HG03097 (cell line): ENCODE results near the gene PRSS33.
A peak's percentile ranks its signal among the peaks of the same experiment; 100 is the strongest.

Source experiments
- ATAC-seq: cut with Tn5 transposase; IDR thresholded peaks from one replicate; pipeline ENCODE4 v1.9.1; 2021; ENCODE audit not compliant: unreplicated experiment, low FRiP score

The PRSS33 gene

DNA sequence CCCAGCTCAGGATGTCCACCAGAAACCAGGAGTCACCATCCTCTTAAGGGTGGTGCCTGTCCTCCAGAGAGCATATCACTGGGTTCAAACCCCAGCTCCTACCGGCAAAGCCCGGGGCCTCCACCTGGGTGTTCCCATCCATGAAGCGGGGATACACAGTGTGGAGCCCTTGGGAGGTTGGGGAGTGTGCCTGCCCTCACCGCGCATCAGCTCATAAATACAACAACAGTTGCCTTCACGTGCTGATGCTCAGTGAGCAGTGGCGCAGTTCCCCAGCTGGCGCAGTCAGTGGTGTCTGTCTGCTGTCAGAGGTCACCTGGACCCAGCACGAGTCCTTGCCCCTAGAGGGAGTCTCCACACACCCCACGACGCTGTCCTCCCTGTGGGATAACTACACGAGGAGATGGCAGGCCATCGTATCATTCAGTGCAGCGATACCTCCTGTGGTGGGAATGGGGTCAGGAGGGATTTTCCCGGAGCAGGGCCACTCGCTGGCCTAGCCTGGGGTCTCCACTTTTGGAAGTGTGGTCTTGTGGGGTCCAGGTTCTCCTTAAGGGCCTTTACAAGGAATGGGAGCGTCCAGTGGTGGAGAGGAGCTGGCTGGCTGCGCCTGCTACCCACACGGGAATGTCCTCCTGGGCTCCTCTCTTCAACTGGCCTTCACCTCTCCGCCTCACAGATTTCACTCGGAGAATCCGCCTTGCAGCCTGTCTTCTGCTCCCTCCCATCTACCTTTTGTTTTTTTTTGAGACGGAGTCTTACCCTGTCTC lies 8.0 kb downstream of the PRSS33 start:
- ATAC-seq, result no peak

DNA sequence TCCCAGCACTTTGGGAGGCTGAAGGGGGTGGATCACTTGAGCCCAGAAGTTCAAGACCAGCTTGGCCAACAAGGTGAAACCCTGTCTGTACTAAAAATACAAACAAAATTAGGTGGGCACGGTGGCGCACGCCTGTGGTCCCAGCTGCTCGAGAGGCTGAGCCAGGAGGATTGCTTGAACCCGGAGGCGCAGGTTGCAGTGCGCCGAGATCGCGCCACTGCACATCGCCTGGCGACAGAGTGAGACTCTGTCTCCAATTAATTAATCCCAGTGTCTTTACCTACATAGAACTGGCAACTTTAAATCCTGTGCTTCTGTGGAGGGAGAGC lies 8.8 kb downstream of the PRSS33 start:
- ATAC-seq, result no peak

DNA sequence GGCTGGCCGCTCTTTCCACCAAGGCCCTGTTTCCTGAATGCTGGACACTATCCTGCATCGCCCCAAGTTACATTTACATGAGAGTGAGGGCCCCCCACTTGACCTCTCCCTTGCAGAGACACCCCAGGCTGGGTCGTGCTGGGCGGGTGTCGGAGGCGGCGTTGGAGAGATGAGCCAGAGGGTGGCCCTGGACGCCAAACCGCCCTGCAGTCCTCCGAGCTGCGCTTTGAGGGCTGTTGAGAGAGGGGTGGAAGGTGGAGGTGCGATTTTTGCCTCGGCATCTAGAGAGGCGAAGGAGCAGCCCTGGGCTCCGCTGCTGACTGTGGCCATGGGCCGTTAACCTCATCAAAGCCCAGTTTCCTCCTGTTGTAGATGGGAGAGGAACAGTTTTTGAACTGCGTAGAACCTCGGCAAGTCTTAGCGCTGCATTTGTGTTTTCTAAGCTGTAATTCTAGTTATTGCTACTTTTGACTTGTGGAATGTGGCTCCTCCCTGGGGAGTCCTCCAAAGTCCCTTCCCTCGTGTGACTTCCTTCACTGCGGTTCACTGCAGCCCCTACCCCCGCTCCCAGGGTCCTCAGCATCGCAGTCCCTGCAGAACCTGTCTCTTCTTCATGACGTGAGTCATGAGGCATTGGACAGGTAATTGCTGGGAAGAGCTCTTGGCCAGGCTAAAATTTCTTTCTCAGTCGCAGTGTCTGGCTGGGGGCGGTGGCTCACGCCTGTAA lies 9.3 kb downstream of the PRSS33 start:
- no peak for ATAC-seq

DNA sequence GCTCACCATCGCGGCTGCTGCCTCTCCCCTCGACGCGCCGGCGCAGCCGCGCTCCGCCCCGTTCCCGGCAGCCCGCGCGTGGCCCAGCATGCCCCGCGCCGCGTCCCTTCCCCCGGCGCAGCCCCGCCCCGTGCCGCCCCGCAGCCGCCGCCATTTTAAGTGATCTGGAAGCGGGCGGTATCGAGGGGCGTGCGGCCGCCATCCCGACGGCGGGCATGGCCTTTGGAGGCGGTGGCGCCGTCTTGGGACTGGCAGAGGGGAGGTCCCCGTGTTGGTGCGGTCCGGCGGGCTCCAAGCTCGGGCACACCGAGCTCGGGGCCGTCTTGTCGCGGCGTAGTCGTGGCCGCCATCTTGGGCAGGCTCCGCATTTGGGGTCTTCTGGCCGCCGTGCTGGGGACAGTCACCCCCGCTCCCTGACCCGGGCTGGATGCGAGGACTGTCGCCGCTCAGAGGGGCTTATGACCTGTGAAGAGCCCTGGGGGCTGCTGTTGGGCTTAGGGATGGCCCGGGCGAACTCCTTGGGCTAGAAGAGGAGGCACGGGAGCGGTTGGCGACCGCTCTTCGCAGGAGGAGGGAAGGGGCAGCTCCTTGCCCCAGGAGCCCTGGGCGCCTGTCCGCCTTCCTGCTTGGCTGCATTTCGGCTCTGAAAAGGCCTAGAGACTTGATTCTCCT lies 10.0 kb downstream of the PRSS33 start, which contains the start of gene ELOB:
TSS of gene ELOB (minus strand) at position 50 of the 672 bp plus-strand sequence. CDS start at position 9, 41 bp downstream.
- ATAC-seq, result peak; percentile 72

DNA sequence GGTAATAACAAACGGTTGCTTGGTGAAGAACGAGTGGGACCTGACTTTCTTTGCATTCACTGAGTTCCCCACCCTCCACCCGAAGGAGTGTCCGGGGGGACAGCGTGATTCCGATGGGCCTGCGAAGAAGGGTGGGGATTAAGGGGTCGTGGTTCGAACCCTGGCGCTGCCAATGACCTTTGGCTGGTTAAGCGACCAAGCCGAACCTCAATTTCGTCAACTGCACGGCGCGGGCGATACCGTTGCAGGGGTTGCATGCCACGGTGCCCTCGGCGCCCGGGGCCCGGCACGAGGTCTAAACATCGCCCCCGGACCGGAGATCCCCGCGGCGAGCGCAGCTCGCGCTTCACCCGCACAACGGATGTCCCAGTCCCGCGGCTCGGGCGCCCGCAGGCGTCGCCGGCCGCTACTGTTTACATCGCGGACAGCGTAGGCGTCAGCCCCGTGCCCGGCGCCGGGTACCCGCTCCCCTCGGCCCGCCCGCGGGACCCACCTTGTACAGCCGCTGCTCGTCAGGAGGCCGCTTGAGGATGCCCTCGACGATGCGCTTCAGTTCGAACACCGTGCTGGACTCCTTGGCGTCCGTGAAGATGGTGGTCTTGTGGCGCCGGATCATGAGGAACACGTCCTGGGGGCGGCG lies 10.7 kb downstream of the PRSS33 start:
- ATAC-seq, result peak; percentile 32

DNA sequence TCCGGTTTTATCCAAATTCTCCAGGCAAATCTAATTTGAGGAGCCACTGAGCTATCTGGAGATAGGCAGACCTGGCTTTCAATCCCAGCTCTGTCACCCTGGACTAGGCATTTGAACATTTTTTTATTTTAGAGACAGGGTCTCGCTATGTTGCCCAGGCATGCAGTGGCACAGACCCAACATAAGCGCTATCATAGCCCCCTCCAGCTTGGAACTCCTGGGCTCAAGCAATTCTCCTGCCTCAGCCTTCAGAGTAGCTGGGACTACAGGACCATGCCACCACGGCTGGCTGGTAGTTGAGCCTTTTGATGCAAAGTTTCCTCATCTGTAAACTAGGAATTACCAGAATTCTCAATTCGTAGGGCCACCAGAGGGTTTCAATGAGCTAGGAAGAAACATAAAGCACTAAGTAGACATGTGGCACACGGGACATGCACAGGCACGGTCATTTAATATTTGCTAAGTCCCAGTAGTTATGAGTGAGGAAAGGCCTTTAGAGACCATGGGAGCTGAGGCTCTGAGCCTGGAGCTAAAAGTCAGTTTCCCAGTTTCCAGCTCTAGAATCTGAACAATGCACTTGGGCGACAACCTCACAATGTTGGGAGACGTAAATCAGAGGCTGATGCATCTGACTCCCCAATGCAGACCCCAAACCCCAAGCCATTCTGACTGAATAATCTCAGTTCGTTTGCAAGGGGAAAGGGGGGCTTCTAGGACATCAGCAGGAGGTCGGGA lies 11.4 kb downstream of the PRSS33 start:
- ATAC-seq, result no peak

DNA sequence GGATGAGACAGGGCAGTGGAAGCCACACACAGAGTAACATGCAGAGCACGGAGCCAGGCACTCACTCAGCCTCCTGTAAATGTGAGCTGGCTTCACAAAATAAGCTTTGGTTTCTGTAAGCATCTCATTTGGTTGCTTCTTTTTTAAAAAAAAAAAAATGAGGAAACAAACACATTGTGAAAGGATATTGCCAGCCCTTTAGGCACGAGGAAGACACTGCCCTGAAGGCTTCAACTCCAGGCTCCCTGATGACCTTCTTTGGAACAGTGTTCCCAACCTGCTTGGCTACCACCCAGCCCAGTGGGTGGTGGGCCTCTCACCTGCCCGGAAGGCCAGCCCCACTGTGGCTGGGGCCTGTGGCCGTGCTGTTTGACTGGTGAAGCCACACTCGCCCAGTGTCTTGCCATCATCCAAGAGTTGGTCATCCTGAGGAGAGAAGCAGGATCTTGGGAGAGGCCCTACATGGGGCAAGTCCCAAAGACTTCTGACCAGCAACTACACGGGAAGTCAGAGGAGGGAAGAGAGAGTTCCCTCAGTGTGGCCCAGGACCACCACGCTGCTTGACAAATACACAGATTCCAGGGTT lies 12.1 kb downstream of the PRSS33 start:
- no peak for ATAC-seq

DNA sequence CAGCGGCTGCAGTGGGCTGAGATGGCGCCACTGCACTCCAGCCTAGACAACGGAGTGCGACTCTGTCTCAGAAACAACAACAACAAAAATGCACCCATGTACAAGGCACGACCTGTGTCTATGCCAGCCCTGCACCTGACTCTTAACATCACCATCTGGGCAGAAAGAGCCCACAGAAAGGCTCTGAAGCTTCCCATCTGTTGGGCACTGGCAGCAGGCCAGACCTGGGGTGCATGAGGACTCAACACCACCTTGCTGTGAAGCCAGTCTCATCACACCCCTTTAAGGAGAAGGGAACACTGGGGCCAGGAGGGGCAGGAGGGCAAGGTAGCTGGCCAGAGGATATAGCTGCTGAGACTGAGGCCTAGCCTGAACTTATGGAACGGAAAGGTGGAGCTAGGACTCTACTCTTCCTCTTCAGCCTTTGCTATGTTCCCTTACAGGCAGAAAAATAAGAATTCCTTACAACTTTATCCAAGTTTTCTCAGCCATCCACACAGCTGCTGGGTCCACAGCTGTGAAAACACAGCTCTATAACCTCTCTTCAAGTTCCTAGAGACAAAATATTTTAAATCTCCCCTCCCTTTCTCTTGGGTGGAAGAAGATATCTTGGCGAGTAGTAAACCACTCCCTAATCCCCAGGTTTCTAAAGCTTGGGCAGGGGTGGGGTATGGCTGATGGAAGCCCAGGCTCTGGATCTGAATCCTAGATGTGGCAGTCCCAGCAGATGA lies 13.0 kb downstream of the PRSS33 start:
- ATAC-seq, result no peak

DNA sequence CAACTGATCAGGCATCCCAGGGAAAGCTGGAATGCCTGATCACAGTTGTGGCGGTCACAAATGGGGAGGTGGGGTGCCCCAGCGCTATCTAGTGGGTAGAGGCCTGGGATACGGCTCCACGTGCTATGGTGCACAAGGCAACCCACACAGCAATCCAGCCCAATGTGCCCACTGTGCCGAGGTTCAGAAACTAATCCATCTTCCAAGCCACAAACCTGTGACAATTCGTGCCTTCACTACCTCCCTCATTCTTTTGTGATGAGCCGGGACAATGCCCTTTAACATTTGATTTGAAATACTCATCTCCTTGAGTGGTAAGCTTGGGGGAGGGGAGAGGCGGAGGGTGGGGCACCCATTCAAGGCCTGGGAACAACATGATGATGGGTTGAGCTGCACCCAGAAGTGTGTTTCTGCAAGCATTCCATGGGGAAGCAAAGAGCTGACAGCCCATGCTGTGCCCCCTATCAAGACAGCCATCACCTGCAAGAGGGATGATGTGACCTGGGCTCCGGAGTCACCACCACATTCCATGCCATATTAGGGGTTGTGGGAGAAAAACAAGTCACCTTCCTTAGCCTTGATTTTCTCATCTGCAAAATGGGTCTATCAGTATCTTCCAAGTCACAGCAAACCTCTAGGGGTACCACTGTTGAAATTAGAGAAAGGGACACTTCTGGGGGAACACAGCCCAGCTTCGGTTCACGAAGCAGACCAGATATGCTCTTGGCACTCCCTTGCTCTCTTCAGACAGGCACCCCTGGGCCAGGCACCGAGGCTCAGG lies 14.0 kb downstream of the PRSS33 start:
- ATAC-seq, result no peak

DNA sequence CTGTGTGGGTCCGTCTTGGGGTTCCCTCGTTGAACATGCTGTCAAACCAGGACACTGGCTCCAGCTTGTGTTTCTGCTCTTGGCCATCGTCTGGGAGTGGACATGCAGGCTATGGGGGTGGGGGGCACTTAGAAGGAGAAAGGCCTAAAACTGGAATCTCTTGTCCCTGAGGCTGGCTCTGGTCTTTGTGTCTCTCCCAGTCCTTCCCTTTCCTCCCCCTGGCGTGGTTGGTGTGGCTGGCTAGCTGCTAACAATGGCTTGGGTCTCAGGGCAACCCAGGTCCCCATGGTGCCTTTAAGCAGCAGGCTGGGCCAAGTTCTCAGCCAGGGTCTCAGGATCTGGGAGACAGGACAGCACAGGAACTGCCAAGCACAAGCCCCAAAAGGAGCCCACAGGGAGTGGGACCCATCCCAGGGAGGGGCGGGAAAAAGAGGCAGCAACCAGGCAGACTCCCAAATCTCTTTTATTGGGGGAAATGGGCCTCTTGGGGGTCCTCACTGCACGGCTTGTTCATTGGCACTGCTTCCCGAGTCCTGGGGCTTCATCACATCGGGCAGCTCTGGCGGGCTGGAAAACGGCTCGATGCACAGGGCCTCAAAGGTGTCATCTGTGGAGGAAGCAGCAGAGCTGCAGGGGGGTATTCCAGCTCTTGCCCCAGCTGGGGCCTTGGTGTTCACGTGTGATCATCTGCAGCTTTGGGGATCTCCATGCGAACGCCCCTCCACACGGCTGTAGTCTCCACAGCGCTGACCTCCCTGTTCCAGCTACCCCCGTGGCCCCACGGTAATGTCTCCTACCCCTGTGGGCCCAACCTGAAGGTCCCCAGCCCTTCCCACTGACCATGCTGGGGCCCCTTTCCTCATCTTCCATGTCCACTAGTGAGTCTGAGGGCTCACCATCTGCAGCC lies 15.6 kb downstream of the PRSS33 start:
- ATAC-seq, result no peak

DNA sequence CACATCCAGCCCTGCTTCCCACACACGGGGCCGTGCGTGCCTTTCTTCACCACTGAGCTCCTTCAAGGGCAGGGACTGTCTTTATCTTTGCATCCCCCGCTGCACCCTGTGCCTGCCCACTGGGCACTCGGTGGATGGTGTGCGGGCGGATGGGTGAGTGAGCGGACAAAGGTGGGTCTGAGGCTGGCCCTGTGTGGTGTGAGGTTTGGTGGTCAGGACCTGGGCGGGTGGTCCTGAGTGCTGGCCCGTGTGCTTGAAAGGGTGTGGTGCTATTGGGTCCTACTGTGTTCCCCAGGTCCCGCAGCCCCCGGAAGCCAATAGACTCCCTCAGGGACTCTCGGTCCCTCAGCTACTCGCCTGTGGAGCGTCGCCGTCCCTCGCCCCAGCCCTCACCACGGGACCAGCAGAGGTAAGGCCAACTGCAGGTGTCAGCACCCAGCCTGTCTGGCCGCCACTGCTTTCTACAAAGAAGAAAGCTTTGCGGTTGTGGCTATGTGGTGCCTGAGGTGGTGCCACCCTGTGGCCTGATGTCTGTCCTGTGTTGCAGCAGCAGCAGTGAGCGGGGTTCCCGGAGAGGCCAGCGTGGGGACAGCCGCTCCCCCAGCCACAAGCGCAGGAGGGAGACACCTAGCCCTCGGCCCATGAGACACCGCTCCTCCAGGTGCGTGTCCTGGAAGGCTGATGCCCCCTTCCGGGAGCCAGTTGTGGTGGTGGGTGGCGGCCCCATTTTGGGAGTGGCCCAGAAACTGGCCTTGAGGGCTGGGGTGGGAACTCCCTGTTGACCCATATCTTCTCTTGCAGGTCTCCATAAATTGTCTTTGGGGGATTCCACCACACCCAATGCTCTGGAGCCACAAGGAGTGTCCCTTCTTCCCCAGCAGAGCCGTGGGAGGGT lies 17.1 kb downstream of the PRSS33 start:
- no peak for ATAC-seq

DNA sequence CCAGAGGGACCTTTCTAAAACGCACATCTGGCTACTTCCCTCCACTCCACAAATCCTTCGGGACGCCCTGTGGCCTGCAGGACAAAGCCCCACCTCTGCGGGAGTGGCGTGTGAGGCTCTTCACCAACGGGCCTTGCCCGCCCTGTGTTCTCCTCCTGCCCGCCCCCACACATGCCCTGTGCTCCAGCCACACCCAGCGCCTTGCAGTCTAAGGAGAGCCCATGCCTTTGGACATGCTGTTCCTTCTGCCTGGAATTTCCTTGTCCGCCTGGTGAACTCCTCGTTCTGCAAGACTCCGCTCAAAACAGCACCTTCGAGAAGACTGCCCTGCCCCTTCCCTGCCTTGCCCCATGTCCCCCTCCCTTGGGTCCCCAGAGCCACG lies 17.7 kb downstream of the PRSS33 start:
- ATAC-seq, result no peak

DNA sequence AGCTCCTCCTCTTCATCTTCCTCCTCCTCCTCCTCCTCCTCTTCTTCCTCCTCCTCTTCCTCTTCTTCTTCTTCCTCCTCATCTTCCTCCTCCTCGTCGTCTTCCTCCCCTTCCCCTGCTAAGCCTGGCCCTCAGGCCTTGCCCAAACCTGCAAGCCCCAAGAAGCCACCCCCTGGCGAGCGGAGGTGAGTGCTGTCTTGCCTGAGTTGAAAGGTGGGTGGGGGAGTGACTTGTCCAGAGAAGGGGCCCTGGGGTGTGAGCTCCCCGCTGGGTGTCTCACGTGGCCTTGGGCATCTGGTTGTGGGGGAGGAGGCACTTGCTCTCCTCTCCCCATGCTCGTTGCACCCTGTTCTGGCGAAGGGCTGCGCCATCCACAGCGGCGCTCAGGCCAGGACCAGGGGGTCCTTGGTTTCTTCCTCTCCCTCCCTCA lies 18.2 kb downstream of the PRSS33 start:
- ATAC-seq, result no peak

DNA sequence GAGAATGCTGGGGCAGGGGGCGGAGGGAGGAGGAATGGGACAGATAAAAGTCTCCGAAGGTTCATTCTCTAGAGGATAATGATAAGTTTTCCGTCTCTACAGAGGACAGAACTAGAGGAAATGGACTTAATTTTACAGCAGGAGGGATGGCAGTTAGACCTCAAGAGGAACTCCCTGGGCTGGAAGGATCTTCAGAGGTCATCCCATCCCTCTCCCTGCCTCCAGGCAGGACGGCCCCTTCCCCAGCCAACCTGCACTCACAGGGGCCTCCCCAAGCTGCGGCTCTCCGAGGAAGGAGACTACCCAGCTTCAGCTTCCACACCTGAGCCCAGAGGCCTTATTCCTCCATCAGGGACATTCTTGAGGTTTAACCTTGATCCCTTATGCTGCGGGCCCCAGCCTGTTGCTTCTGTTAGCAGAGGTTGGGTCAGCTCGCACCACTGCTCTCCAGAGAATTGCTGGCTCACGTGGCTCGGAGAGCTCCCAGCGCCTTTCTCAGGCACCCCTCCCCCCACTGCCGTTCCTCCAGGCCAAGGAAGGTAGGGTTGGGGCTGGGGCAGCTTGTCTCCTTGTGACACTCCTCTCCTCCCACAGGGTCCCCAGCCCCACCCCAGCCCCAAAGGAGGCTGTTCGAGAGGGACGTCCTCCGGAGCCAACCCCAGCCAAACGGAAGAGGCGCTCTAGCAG lies 18.8 kb downstream of the PRSS33 start:
- no peak for ATAC-seq

DNA sequence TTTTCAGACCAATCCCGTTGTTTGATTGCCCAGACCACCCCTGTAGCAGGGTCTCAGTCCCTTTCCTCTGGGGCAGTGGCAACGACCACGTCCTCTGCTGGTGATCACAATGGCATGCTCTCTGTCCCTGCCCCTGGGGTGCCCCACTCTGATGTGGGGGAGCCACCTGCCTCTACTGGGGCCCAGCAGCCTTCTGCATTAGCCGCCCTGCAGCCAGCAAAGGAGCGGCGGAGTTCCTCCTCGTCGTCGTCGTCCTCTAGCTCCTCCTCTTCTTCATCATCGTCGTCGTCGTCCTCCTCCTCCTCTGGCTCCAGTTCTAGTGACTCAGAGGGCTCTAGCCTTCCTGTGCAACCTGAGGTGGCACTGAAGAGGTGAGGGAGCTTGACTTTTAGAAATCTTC lies 19.5 kb downstream of the PRSS33 start:
- no peak for ATAC-seq

DNA sequence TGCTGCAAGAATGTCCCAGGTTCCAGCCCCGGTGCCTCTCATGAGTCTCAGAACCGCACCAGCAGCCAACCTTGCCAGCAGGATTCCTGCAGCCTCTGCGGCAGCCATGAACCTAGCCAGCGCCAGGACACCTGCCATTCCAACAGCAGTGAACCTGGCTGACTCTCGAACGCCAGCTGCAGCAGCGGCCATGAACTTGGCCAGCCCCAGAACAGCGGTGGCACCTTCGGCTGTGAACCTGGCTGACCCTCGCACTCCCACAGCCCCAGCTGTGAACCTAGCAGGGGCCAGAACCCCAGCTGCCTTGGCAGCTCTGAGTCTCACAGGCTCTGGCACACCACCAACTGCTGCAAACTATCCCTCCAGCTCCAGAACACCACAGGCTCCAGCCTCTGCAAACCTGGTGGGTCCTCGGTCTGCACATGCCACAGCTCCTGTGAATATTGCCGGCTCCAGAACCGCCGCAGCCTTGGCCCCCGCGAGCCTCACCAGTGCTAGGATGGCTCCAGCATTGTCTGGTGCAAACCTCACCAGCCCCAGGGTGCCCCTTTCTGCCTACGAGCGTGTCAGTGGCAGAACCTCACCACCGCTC lies 20.1 kb downstream of the PRSS33 start:
- ATAC-seq, result no peak
